Endothelial cell (in vitro differentiated cells): ENCODE data around the gene ARHGAP26. TPM values are rescaled to one million over a fixed set of nuclear protein-coding genes. Genes with fewer than 3 reads are reported as not detected.
A peak's percentile ranks its signal among the peaks of the same experiment; 100 is the strongest.

Source experiments
- DNase-seq: peaks from one replicate; pipeline ENCODE4 v3.0.0; 2021; ENCODE audit warnings: low spot score
- H3K27ac Mint-ChIP-seq: one replicate; pipeline ENCODE4 v1.8.0; 2021; ENCODE audit warnings: mixed read lengths, inconsistent platforms; ENCODE audit not compliant: unreplicated experiment
- H3K27me3 Mint-ChIP-seq: one replicate; pipeline ENCODE4 v1.8.0; 2021; ENCODE audit warnings: mild to moderate bottlenecking, moderate library complexity, mixed read lengths, inconsistent platforms; ENCODE audit not compliant: unreplicated experiment
- H3K36me3 Mint-ChIP-seq: one replicate; pipeline ENCODE4 v1.8.0; 2021; ENCODE audit warnings: mild to moderate bottlenecking, low read depth, mixed read lengths, inconsistent platforms; ENCODE audit not compliant: unreplicated experiment
- H3K4me1 Mint-ChIP-seq: one replicate; pipeline ENCODE4 v1.8.0; 2021; ENCODE audit warnings: mild to moderate bottlenecking, mixed read lengths, inconsistent platforms; ENCODE audit not compliant: unreplicated experiment
- H3K4me3 Mint-ChIP-seq: one replicate; pipeline ENCODE4 v1.8.0; 2021; ENCODE audit warnings: mild to moderate bottlenecking, mixed read lengths, inconsistent platforms; ENCODE audit not compliant: unreplicated experiment
- H3K9me3 Mint-ChIP-seq: one replicate; pipeline ENCODE4 v1.8.0; 2021; ENCODE audit warnings: mixed read lengths, inconsistent platforms; ENCODE audit not compliant: unreplicated experiment
- total RNA-seq: library from RNA; stranded (reverse); fragmentation: NEBNext Ultra II Directional; extraction: Animal tissue kit (Norgen Biotek cat#: 25700); gene quantifications from one replicate; pipeline ENCODE4 v1.2.1, GENCODE V29; 2021; ENCODE audit not compliant: unreplicated experiment
- TF ChIP-seq, protein P1 (sequence below): fragments of 200-600 bp; sonication (generic); IDR thresholded peaks from one replicate; pipeline ENCODE4 v1.5.0; 2021; ENCODE audit warnings: antibody characterized with exemption; ENCODE audit not compliant: unreplicated experiment

Gene ARHGAP26
- total RNA-seq, 1 donor from 2014 or later, result 81.5 TPM

DNA sequence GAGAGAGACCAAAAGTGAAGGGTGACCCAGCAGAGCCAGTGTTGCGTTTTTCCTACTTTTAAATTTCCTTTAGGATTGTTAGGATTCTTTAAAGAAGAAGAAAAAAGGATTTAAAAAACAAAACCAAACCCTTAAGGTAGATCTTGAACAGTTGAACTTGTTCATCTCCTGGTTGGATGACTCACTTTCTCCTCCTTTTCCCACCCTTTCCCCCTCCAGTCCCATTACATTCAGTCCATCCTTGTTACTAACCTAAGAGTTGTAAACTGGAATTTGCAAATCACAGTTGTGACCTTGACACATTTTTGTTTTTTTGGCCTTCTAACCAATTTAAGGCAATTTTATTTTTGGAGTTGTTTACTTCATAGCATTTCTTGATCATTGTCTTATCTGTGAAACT lies 289.2 kb downstream of the ARHGAP26 start:
- H3K4me3 Mint-ChIP-seq, result no peak overlapping the region
- TF ChIP-seq, protein P1, sequence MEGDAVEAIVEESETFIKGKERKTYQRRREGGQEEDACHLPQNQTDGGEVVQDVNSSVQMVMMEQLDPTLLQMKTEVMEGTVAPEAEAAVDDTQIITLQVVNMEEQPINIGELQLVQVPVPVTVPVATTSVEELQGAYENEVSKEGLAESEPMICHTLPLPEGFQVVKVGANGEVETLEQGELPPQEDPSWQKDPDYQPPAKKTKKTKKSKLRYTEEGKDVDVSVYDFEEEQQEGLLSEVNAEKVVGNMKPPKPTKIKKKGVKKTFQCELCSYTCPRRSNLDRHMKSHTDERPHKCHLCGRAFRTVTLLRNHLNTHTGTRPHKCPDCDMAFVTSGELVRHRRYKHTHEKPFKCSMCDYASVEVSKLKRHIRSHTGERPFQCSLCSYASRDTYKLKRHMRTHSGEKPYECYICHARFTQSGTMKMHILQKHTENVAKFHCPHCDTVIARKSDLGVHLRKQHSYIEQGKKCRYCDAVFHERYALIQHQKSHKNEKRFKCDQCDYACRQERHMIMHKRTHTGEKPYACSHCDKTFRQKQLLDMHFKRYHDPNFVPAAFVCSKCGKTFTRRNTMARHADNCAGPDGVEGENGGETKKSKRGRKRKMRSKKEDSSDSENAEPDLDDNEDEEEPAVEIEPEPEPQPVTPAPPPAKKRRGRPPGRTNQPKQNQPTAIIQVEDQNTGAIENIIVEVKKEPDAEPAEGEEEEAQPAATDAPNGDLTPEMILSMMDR, result no peak
- DNase-seq, result no peak
- peak overlapping the region; percentile 74 for H3K27ac Mint-ChIP-seq
- peaks cover 13% of the 10 kb centered on the region for H3K4me1 Mint-ChIP-seq
- peaks cover 1% of the 10 kb centered on the region for H3K27me3 Mint-ChIP-seq
- peaks cover 36% of the 10 kb centered on the region for H3K36me3 Mint-ChIP-seq
- no peaks in the 10 kb centered on the region for H3K9me3 Mint-ChIP-seq

DNA sequence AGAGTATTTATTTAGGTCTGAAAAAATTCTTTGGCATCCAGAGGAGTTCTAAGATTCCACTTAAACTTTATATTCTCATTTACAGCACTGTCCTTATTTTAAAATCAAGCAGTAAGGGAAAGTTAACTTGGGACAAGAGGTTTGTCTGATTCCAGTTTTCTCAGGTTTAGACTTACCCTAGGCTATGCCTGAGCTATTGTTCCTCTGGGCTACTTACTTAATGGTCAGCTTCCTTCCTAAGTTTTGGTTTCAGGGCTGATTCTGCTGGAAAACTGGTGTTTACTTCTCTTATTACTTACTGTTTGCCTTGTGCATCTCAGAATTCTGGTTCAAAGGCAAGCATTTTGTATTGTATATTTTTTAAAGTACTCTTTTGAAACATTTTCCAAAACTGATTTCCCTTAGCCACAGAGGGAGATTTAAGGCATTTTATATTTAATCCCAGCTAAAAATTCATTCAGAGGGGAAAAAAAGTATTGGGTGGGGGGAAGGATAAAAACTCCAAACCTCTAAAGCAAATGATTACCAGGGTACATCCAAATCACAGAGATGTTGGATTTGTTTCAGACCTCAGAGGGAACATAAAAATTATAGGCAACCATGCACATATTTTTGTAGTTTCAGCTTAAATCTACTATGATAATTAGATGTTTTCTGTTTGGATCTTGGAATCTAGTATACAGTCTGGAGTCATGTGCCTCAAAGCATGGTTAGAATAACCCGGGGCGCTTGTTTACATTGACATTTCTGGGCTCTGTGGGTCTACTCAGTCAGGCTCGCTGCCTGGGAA lies 290.0 kb downstream of the ARHGAP26 start:
- peaks cover 1% of the 10 kb centered on the region for H3K27me3 Mint-ChIP-seq

DNA sequence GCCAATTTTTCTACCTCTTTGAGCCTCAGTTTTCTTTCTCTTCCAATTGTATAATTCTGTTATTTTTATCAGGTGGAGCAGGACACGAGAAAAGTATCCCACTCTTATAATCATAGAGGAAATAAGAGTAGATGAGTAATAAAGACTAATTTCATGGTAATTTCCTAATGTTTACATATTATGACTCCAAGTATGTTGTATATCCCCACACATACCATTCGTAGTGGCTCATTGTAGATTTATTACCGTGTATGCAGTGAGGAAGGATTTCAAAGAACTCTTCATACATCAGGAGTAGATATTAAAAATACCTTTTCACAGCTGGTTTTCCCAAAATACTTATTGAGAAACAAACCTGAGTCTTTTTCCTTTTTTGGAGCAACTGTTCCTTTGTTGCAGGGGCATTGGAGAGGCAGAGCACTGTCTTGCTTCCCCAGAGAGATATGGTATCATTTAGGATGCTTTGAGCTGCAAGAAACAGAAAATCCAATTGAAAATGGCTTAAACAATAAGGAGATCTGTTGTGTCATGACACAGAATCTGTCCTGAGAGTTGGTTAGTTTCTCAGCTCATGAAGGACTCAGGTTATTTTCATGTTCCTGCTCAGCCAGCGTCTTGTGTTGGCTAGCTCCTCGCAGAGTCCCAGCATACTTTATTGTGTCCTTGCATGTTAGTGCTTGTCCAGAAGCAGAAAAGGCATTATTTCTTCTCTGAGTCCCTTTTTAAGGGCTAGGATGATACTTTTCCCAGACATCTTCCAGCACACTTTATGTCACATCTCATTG lies 291.2 kb downstream of the ARHGAP26 start:
- Mint-ChIP-seq H3K9me3 (no peaks in the 10 kb centered on the region), H3K27me3 (peaks cover 1% of the 10 kb centered on the region), H3K4me3 (no peak overlapping the region), H3K27ac (no peak overlapping the region), H3K4me1 (peaks cover 20% of the 10 kb centered on the region), H3K36me3 (peaks cover 35% of the 10 kb centered on the region)
- no peak for DNase-seq
- TF ChIP-seq, protein P1, result no peak

More for the DNA sequence above, 290.0 kb downstream of the ARHGAP26 start:
- DNase-seq, result no peak
- no peak overlapping the region for H3K4me3 Mint-ChIP-seq
- TF ChIP-seq, protein P1, result no peak
- H3K36me3 Mint-ChIP-seq, result peaks cover 39% of the 10 kb centered on the region
- H3K27ac Mint-ChIP-seq, result peak overlapping the region; percentile 74
- no peaks in the 10 kb centered on the region for H3K9me3 Mint-ChIP-seq
- H3K4me1 Mint-ChIP-seq, result peaks cover 20% of the 10 kb centered on the region

DNA sequence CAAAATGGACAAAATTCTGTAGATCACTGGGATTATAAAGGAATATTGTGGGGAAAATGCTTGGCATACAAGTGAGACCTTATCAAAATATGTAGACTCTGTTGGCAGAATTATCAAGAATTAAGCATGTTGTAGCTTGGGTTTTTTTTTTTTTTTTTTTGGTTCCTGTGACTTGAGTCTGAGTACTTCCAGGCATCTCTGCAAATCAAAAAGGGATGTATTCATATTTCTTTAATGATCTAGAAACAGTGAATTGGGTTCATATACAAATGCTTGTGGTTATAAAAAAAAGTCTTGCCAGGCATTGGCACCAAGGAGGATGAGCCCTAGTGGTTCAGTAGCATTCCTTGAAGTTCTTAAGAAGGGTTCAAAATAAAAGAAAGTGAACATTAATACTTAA lies 292.2 kb downstream of the ARHGAP26 start:
- TF ChIP-seq, protein P1, result no peak
- no peak overlapping the region for H3K4me3 Mint-ChIP-seq
- peaks cover 20% of the 10 kb centered on the region for H3K4me1 Mint-ChIP-seq
- H3K9me3 Mint-ChIP-seq, result no peaks in the 10 kb centered on the region
- DNase-seq, result no peak
- peaks cover 1% of the 10 kb centered on the region for H3K27me3 Mint-ChIP-seq
- peaks cover 33% of the 10 kb centered on the region for H3K36me3 Mint-ChIP-seq
- no peak overlapping the region for H3K27ac Mint-ChIP-seq
